OCI-LY3 (cell line): ENCODE data around the gene PSMD7.
A peak's percentile ranks its signal among the peaks of the same experiment; 100 is the strongest.

Source experiments
- H2AFZ ChIP-seq: fragments of 200-600, 300-600 bp; shearing (Covaris generic); 2 replicates; pipeline ENCODE4 v1.6.0; 2014; ENCODE audit warnings: antibody characterized with exemption, low read depth, low read length
- H3K27ac ChIP-seq: fragments of 200-600, 300-600 bp; sonication (generic); 2 replicates; pipeline ENCODE4 v1.5.1; 2014; ENCODE audit warnings: mild to moderate bottlenecking, low read length, moderate library complexity, mixed read lengths
- H3K27me3 ChIP-seq: fragments of 200-600, 300-600 bp; sonication (generic); 2 replicates; pipeline ENCODE4 v1.6.1; 2014; ENCODE audit warnings: low read depth, low read length, mixed read lengths
- H3K36me3 ChIP-seq: fragments of 200-600, 300-600 bp; sonication (generic); replicated peaks from 2 replicates; pipeline ENCODE3; 2014; ENCODE audit warnings: low read depth, low read length, mixed read lengths
- H3K4me1 ChIP-seq: fragments of 300-600, 200-600 bp; sonication (generic); 2 replicates; pipeline ENCODE4 v1.6.1; 2014; ENCODE audit warnings: low read length, mixed read lengths
- H3K4me2 ChIP-seq: fragments of 200-600, 300-600 bp; sonication (generic); 2 replicates; pipeline ENCODE4 v1.6.1; 2014; ENCODE audit warnings: low read length, mixed read lengths
- H3K4me3 ChIP-seq: fragments of 300-600, 200-600 bp; sonication (generic); 2 replicates; pipeline ENCODE4 v1.5.1; 2014; ENCODE audit warnings: antibody characterized with exemption, mild to moderate bottlenecking, low read length, moderate library complexity
- H3K79me2 ChIP-seq: fragments of 300-600, 200-600 bp; shearing (Covaris generic); 2 replicates; pipeline ENCODE4 v1.6.1; 2014; ENCODE audit warnings: mild to moderate bottlenecking, low read length, mixed read lengths
- H3K9ac ChIP-seq: fragments of 300-600, 200-600 bp; shearing (Covaris generic); 2 replicates; pipeline ENCODE4 v1.6.0; 2014; ENCODE audit warnings: mild to moderate bottlenecking, low read length, moderate library complexity
- H3K9me3 ChIP-seq: fragments of 200-600, 300-600 bp; shearing (Covaris generic); 2 replicates; pipeline ENCODE4 v1.6.1; 2014; ENCODE audit warnings: low read length, mixed read lengths; ENCODE audit not compliant: insufficient read depth
- H4K20me1 ChIP-seq: fragments of 200-600, 300-600 bp; sonication (generic); 2 replicates; pipeline ENCODE4 v1.6.1; 2016; ENCODE audit warnings: low read length, mixed read lengths; ENCODE audit not compliant: insufficient read depth
- EZH2phosphoT487 ChIP-seq: fragments of 200-600 bp; shearing (Covaris generic); IDR thresholded peaks from 2 replicates; pipeline ENCODE4 v1.6.1; 2018; ENCODE audit warnings: antibody characterized with exemption, mixed run types, low read depth
- TF ChIP-seq, protein P1 (sequence below): fragments of 200-600, 300-600 bp; sonication (generic); IDR thresholded peaks from 2 replicates; pipeline ENCODE4 v1.5.1; 2014; ENCODE audit warnings: antibody characterized with exemption, low read length, low read depth

The PSMD7 gene

DNA sequence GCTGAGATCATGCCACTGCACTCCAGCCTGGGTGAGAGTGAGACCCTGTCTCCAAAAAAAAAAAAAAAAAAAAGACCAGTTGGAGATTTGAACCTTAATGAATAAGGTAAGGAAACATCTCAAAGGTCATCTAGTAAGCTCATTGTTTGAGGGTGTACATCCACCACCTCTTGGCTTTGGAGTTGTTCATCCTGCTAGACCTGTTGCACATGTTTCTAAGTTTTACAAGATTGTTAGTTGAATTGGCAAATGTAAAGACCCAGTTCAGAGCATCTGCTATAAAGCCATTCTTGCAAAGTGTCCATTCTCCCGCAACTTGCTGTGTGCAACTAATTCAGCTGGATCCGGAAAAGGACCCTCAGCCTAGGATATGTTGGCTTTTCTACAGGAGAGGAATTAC is 1.5 kb downstream of the PSMD7 start:
- H3K4me1 ChIP-seq = peaks cover 14% of the 10 kb centered on the region
- H3K9ac ChIP-seq = peak overlapping the region; percentile 96; the same call in 1 of the 2 replicates
- H3K27ac ChIP-seq = no peak overlapping the region
- peak overlapping the region; percentile 90 for H3K4me2 ChIP-seq
- no peak overlapping the region for H2AFZ ChIP-seq
- peak overlapping the region; percentile 90 for H3K4me3 ChIP-seq
- peaks cover 11% of the 10 kb centered on the region; the same call in 1 of the 2 replicates for H4K20me1 ChIP-seq
- peaks cover 39% of the 10 kb centered on the region for H3K36me3 ChIP-seq
- no peak for TF ChIP-seq EZH2phosphoT487
- TF ChIP-seq, protein P1, sequence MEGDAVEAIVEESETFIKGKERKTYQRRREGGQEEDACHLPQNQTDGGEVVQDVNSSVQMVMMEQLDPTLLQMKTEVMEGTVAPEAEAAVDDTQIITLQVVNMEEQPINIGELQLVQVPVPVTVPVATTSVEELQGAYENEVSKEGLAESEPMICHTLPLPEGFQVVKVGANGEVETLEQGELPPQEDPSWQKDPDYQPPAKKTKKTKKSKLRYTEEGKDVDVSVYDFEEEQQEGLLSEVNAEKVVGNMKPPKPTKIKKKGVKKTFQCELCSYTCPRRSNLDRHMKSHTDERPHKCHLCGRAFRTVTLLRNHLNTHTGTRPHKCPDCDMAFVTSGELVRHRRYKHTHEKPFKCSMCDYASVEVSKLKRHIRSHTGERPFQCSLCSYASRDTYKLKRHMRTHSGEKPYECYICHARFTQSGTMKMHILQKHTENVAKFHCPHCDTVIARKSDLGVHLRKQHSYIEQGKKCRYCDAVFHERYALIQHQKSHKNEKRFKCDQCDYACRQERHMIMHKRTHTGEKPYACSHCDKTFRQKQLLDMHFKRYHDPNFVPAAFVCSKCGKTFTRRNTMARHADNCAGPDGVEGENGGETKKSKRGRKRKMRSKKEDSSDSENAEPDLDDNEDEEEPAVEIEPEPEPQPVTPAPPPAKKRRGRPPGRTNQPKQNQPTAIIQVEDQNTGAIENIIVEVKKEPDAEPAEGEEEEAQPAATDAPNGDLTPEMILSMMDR = no peak
- no peaks in the 10 kb centered on the region for H3K9me3 ChIP-seq
- no peaks in the 10 kb centered on the region for H3K27me3 ChIP-seq
- H3K79me2 ChIP-seq = peaks cover 56% of the 10 kb centered on the region

DNA sequence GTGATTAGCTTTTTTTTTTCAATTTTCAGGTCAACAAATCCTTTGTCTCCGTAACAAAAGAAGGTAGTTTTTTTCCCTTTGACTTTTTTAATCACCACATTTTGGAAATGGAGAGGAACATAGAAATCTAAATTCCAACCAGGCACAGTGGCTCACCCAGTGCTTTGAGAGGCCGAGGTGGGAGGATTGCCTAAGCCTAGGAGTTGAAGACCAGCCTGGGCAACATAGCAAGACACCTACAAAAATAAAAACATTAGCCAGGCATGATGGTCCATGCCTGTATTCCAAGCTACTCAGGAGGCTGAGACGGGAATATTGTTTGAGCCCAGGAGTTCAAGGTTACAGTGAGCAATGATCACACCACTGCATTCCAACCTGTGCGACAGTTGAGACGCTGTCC is 5.7 kb downstream of the PSMD7 start:
- Histone ChIP-seq H4K20me1 (peaks cover 11% of the 10 kb centered on the region; the same call in 1 of the 2 replicates), H3K4me3 (no peak overlapping the region), H3K79me2 (peaks cover 34% of the 10 kb centered on the region), H3K27me3 (no peaks in the 10 kb centered on the region), H3K9ac (no peak overlapping the region), H3K4me2 (no peak overlapping the region), H3K4me1 (peaks cover 10% of the 10 kb centered on the region), H3K27ac (no peak overlapping the region), H3K9me3 (no peaks in the 10 kb centered on the region), H3K36me3 (peaks cover 76% of the 10 kb centered on the region), H2AFZ (no peak overlapping the region)
- TF ChIP-seq EZH2phosphoT487 = no peak
- TF ChIP-seq, protein P1 = no peak

DNA sequence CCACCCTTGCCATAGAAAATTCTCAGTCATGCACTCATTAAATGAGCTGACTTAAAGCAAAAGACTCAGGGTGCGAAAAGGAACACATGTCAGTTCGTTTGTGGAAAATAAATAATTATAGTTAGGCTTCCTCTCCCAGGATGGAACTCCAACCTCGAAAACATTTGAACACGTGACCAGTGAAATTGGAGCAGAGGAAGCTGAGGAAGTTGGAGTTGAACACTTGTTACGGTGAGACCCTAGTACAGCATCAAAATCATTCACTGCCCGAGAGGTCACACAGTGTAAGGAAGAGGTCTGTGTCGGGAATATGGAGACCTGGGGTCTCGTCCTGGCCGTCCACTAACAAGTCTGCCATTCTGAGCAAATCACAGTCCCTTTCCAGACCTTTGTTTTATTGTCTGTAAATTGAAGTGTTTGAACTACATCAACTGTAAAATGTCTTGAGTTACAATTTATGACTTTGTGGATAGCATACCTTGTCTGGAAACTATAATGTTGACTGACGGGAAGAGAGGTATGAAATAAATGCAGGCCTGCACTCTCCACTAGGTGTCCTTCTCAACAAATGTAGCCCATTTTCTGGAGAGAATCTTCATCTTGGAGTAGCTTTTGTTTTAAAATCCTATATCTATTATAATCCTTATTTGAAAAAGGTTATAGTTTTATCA is 7.7 kb downstream of the PSMD7 start:
- Histone ChIP-seq H3K4me2 (no peak overlapping the region), H3K9ac (no peak overlapping the region), H3K9me3 (no peaks in the 10 kb centered on the region), H2AFZ (no peak overlapping the region), H3K4me3 (no peak overlapping the region), H3K79me2 (peaks cover 15% of the 10 kb centered on the region), H4K20me1 (peaks cover 3% of the 10 kb centered on the region; the same call in 1 of the 2 replicates), H3K27ac (no peak overlapping the region), H3K36me3 (peaks cover 75% of the 10 kb centered on the region), H3K27me3 (no peaks in the 10 kb centered on the region), H3K4me1 (no peaks in the 10 kb centered on the region)
- TF ChIP-seq, protein P1 = peak; percentile 40
- no peak for TF ChIP-seq EZH2phosphoT487

DNA sequence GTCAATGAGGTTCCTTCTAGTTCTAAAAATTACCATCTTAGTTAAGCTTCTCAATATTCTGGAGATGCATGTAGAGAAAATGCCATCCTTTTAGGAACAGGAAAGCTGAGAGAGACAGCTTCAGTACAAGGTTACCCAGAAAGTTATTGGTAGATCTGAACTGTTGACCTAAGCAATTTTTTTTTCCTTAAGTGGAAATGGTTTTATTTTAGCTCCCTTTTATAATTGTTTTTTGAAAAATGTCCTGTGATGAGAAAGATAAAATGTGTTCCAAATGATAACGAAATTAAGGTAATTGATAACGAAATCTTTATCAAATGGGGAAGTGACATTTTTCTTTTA is 8.2 kb downstream of the PSMD7 start:
- Histone ChIP-seq H3K9ac (no peak overlapping the region), H4K20me1 (peaks cover under 1% of the 10 kb centered on the region; the same call in 1 of the 2 replicates), H3K4me2 (no peak overlapping the region), H3K9me3 (no peaks in the 10 kb centered on the region), H3K4me1 (no peaks in the 10 kb centered on the region), H2AFZ (no peak overlapping the region), H3K27me3 (no peaks in the 10 kb centered on the region), H3K4me3 (no peak overlapping the region), H3K27ac (no peak overlapping the region), H3K79me2 (peaks cover 10% of the 10 kb centered on the region), H3K36me3 (peaks cover 72% of the 10 kb centered on the region)
- TF ChIP-seq EZH2phosphoT487 = no peak
- TF ChIP-seq, protein P1 = no peak
